ENCODE measurements around the gene SHROOM4. TPM values are rescaled to one million over a fixed set of nuclear protein-coding genes. Genes with fewer than 3 reads are reported as not detected.

SHROOM4 gene
- total and polyA plus RNA-seq, 9 of the 15 experiments (the other 6 are each of a cell fraction or from before 2014, with no cell fraction given) = not detected

DNA sequence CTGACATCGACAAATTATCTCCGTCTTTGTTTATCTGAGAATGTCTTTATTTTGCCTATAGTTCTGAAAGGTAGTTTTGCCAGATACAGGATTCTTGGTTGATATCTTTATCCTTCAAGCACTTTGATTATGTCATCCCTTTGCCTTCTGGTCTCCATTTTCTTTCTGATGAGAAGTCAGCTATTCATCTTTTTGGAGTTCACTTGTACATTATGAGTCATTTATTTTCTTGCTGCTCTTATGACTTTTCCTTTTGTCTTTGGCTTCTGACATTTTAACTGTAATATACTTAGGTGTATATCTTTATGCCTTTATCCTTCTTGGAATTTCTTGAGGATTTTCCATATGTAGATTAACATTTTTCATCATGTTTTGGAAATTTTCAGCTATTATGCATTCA, 51.4 kb downstream of the SHROOM4 start (continued):
- TF ChIP-seq, protein P1, sequence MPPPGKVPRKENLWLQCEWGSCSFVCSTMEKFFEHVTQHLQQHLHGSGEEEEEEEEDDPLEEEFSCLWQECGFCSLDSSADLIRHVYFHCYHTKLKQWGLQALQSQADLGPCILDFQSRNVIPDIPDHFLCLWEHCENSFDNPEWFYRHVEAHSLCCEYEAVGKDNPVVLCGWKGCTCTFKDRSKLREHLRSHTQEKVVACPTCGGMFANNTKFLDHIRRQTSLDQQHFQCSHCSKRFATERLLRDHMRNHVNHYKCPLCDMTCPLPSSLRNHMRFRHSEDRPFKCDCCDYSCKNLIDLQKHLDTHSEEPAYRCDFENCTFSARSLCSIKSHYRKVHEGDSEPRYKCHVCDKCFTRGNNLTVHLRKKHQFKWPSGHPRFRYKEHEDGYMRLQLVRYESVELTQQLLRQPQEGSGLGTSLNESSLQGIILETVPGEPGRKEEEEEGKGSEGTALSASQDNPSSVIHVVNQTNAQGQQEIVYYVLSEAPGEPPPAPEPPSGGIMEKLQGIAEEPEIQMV (tag; conservative IDR thresholded peaks at IDR 0.05; ENCODE audit: low read depth) = no peak
- TF ChIP-seq FOXJ3 (CRISPR knock-in tag; IDR thresholded peaks at IDR 0.05) (no peak), TRIM24 (IDR thresholded peaks at IDR 0.05) (no peak)
- TF ChIP-seq, protein P2, sequence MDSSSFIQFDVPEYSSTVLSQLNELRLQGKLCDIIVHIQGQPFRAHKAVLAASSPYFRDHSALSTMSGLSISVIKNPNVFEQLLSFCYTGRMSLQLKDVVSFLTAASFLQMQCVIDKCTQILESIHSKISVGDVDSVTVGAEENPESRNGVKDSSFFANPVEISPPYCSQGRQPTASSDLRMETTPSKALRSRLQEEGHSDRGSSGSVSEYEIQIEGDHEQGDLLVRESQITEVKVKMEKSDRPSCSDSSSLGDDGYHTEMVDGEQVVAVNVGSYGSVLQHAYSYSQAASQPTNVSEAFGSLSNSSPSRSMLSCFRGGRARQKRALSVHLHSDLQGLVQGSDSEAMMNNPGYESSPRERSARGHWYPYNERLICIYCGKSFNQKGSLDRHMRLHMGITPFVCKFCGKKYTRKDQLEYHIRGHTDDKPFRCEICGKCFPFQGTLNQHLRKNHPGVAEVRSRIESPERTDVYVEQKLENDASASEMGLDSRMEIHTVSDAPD (CRISPR knock-in tag; IDR thresholded peaks at IDR 0.05) = no peak
- TF ChIP-seq, protein P3, sequence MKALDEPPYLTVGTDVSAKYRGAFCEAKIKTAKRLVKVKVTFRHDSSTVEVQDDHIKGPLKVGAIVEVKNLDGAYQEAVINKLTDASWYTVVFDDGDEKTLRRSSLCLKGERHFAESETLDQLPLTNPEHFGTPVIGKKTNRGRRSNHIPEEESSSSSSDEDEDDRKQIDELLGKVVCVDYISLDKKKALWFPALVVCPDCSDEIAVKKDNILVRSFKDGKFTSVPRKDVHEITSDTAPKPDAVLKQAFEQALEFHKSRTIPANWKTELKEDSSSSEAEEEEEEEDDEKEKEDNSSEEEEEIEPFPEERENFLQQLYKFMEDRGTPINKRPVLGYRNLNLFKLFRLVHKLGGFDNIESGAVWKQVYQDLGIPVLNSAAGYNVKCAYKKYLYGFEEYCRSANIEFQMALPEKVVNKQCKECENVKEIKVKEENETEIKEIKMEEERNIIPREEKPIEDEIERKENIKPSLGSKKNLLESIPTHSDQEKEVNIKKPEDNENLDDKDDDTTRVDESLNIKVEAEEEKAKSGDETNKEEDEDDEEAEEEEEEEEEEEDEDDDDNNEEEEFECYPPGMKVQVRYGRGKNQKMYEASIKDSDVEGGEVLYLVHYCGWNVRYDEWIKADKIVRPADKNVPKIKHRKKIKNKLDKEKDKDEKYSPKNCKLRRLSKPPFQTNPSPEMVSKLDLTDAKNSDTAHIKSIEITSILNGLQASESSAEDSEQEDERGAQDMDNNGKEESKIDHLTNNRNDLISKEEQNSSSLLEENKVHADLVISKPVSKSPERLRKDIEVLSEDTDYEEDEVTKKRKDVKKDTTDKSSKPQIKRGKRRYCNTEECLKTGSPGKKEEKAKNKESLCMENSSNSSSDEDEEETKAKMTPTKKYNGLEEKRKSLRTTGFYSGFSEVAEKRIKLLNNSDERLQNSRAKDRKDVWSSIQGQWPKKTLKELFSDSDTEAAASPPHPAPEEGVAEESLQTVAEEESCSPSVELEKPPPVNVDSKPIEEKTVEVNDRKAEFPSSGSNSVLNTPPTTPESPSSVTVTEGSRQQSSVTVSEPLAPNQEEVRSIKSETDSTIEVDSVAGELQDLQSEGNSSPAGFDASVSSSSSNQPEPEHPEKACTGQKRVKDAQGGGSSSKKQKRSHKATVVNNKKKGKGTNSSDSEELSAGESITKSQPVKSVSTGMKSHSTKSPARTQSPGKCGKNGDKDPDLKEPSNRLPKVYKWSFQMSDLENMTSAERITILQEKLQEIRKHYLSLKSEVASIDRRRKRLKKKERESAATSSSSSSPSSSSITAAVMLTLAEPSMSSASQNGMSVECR (CRISPR knock-in tag; IDR thresholded peaks at IDR 0.05) = no peak

Measured in K562 (cell line).